Renal cortex interstitium (tissue), 11 donors: Measurements from ENCODE around the gene LIX1. TPM values are rescaled to one million over a fixed set of nuclear protein-coding genes. Genes with fewer than 3 reads are reported as not detected.

Experiments
- DNase-seq, 11 donors: peaks; one replicate each; pipeline ENCODE4 v3.0.0-alpha.2; 2013; ENCODE audit warnings: low read depth in 9 of 11, low spot score in 4 of 11; ENCODE audit errors: extremely low read depth in 1 of 11
- polyA plus RNA-seq, 3 donors: library from polyadenylated mRNA; unstranded; fragments of 120-200 nt; gene quantifications; one replicate each; pipeline ENCODE4 v1.2.1, GENCODE V29; 2013; ENCODE audit not compliant: insufficient read length in 3 of 3

LIX1 gene
- polyA plus RNA-seq, 3 donors = 3.8 to 5.4 (median 5.0) TPM

DNA sequence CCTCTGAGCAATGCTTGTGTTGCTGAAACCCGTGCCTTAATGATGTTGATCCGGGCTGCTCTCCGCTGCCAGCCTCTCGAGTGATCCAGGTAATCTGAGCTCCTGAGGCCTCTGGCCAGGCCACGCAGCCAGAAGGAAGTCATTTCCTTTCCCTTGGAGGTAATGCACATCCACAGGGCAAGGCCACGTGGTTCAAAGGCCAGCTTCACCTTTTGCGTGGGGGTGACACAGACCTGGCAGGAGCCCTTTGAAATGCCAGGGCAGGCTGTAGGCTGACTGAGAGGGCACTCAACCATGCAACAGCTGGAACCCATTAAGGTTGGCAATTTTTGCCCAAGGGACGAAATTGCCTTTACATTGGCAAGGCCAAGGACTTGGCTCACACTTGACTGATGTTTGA is 80.4 kb downstream of the LIX1 start:
- peak in 3 of 11 donors; percentile 31 to 55 (median 38) for DNase-seq

DNA sequence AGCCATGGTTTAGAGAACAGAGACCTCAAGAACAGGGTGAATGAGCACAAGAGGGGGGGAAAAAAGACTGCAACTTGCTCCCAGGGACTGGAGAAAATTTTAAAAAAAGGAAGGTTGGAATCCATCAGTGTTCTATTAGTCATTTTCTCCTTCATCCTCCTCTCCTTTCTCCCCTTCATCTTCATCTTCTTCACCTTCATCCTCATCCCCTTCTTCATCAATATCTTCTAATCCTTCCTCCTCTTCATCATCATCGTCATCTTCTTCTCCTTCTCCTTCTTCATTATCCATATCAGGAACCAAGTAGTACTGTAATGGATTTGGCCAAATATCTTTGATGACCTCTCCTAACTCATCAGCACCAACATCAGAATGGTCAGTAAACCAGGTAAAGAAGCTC is 86.1 kb downstream of the LIX1 start:
- DNase-seq = no peak

DNA sequence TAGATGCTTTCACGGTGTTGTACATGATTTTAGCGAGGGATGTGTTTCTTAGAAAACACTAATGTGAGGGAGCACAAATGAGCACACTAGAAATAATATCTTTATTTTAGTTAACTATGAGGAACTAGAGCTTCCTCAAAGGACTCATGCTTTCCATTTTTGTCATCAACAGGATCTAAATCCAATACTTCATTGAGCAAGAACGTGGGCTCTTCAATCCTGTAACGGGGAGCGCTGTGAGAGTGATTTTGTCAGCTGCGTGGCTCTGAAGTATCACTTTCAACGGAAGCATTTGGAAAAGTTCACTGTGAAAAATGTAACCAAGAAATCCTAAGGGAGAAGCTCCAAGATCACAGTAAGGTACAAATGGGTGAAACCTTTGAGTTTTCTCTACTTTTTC is 93.2 kb downstream of the LIX1 start:
- no peak for DNase-seq

DNA sequence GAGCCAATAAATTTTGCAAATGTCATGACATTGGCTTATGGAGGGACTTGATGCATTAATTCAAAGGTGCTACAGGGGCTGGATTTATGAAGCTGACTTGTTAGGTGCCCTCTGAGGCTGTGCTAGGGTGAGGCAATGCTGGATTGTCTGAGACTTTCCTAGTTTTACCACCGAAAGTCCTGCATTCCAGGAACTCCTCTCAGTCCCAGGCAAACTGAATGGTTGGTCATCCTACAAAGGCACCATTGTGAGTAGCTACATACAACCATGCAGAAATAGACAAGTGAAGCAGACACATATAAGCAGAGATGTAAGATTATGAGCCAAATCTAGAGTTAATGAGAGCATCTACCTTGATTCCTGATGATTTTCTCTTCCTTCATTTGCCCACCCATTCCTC is 95.3 kb downstream of the LIX1 start:
- DNase-seq = no peak

DNA sequence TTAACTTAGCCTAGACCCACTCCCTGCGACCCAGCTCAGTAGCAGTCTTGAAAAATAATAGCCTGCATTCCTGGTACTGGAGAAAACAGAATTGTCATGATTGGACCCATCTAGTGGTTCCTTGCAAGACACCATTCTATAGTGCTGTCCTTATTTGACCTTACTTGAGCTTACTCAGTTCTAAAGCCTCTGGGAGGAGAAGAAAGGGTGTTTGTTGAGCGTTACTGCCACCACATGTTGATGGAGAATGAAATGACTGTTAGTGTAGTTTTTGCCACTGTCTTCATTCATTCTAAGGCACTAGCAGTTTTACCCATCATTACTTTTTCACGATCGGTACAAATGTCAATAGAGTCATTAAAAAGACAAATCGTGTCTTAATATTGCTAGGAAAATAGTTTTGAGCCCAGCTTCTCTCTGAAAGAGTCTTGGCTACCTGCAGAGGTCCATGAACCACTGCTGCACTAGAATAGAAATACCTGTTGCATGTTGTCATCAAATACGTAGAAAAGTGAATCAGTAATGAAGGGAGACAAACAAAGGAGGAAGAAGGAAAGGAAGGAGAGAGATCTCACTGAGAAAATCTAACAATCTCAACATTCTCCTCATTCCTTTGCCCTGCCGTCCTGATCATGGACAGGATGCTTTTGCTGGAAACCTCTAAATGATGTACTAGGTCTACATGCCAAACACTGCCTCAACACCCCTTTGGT is 96.0 kb downstream of the LIX1 start:
- DNase-seq = no peak

DNA sequence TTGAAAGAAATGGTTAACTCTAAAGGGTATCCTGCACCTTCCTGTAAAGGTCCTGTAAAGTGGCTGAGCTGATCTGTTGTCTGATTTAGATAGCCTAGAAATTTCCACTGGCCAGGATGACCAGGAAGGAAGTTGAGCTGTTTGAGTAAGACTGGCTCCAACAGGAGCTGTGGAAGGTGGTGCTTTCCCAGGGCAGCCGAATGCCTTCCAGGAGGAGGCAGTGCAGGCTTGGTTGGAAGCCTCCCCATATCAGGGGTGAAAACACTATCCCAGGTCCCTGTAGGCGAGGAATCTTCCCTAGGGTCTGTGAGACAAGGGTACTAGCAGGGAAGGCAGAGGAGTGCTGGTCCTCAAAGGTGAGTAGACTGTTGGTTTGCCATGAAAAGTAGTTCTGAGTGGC is 98.4 kb downstream of the LIX1 start:
- no peak for DNase-seq

DNA sequence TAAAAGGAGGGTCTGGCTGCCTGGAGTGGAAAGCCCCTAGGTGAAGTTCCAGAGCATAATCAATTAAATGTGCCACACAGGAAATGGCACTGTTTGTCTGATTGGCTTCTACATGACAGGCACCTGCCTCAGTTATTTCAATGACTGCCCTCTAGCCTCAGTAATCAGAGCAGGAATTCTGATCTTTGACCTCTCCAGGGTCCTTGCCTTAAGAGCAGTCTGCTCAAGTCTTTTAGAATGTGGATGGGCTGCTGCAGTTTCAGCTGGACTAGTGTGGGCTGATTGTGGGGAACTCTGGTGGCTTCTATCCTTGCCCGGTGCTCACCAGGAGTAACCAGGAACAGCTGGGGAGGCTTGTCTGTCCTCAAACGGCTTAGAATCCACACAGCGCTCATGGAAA is 98.9 kb downstream of the LIX1 start:
- DNase-seq = no peak

DNA sequence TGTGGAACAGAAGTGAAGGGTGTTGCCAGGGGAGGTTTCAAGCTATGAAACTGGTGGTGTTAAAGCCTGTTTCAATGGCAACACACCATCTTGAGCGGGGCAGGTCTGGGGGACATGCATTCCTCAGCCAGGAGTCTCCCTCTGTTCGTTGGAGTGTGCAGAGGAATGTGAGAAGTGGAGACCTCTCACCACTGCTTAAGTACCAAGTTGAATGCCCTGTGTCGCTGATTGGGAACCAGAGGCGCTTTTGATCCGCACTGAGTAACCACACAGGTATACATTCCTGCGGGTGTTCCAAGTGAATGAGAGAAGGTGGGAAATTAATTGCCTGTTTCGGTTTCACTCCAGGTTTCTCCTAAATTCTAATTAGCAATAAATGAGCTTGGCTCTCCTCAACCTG is 99.4 kb downstream of the LIX1 start:
- peak in 10 of 11 donors; percentile 30 to 74 (median 48) for DNase-seq

Other genes starting within 250 kb of the LIX1 start
- gene LNPEP, start 206.5 kb downstream of the LIX1 start, polyA plus RNA-seq = 10 to 100 TPM; 23.4 to 28.4 (median 25.1) TPM
- 10 to 100 TPM; 35.3 to 44.9 (median 42.7) TPM for gene RIOK2, start 40.6 kb upstream of the LIX1 start, polyA plus RNA-seq